ENCODE results near the gene PAK1IP1. TPM values are rescaled to one million over a fixed set of nuclear protein-coding genes. Genes with fewer than 3 reads are reported as not detected.
A peak's percentile ranks its signal among the peaks of the same experiment; 100 is the strongest.
"Not testable (repeated sequence)": the region's sequence is repeated elsewhere in the genome, so short reads cannot be mapped to it uniquely, and the experiment has no call there.

PAK1IP1 gene
- total RNA-seq, 6 experiments from 2014 or later: 18.2 to 23.1 (median 19.4) TPM

GRCh38 chr6:10740061-10740460 lies 45.3 kb downstream of the PAK1IP1 start:
- H3K36me3 Mint-ChIP-seq (ENCODE audit: low read depth): peaks cover 13% of the 10 kb centered on the region
- H3K9me3 Mint-ChIP-seq: no peaks in the 10 kb centered on the region
- H3K4me3 Mint-ChIP-seq: no peak overlapping the region
- no peak for TF ChIP-seq CTCF (IDR thresholded peaks at IDR 0.05)
- H3K27me3 Mint-ChIP-seq (ENCODE audit: insufficient read depth): no peaks in the 10 kb centered on the region; the same call in 1 of the 2 replicates
- no peak overlapping the region for H3K27ac Mint-ChIP-seq
- H3K4me1 Mint-ChIP-seq (ENCODE audit: low read depth): peaks cover 6% of the 10 kb centered on the region
- DNase-seq: no peak

- not testable (repeated sequence) for H3K27me3 Mint-ChIP-seq (ENCODE audit: insufficient read depth); H3K4me1 Mint-ChIP-seq (ENCODE audit: low read depth)
Observed at GRCh38 chr6:10741643-10742042, 46.9 kb downstream of the PAK1IP1 start.

GRCh38 chr6:10742251-10742650 lies 47.5 kb downstream of the PAK1IP1 start:
- Mint-ChIP-seq H3K4me3 (no peak overlapping the region), H3K27me3 (ENCODE audit: insufficient read depth) (no peaks in the 10 kb centered on the region), H3K36me3 (ENCODE audit: low read depth) (peaks cover 13% of the 10 kb centered on the region), H3K27ac (no peak overlapping the region), H3K9me3 (no peaks in the 10 kb centered on the region), H3K4me1 (ENCODE audit: low read depth) (peaks cover 9% of the 10 kb centered on the region)
- no peak for TF ChIP-seq CTCF (IDR thresholded peaks at IDR 0.05)
- no peak for DNase-seq

More at GRCh38 chr6:10741643-10742042, 46.9 kb downstream of the PAK1IP1 start:
- H3K9me3 Mint-ChIP-seq, H3K4me3 Mint-ChIP-seq, DNase-seq, H3K27ac Mint-ChIP-seq: not testable (repeated sequence)
- H3K36me3 Mint-ChIP-seq (ENCODE audit: low read depth): peaks cover 13% of the 10 kb centered on the region

GRCh38 chr6:10743515-10743914 lies 48.7 kb downstream of the PAK1IP1 start:
- no peaks in the 10 kb centered on the region for H3K9me3 Mint-ChIP-seq
- no peak for TF ChIP-seq CTCF (IDR thresholded peaks at IDR 0.05)
- no peak for DNase-seq
- no peaks in the 10 kb centered on the region for H3K27me3 Mint-ChIP-seq (ENCODE audit: insufficient read depth)
- peaks cover 13% of the 10 kb centered on the region for H3K36me3 Mint-ChIP-seq (ENCODE audit: low read depth)
- H3K4me1 Mint-ChIP-seq (ENCODE audit: low read depth): peaks cover 12% of the 10 kb centered on the region
- no peak overlapping the region for H3K27ac Mint-ChIP-seq
- no peak overlapping the region for H3K4me3 Mint-ChIP-seq

GRCh38 chr6:10745116-10745515 lies 50.3 kb downstream of the PAK1IP1 start:
- no peak overlapping the region for H3K4me3 Mint-ChIP-seq
- TF ChIP-seq CTCF (IDR thresholded peaks at IDR 0.05): no peak
- H3K27me3 Mint-ChIP-seq (ENCODE audit: insufficient read depth): no peaks in the 10 kb centered on the region
- no peak for DNase-seq
- H3K27ac Mint-ChIP-seq: no peak overlapping the region
- peaks cover 28% of the 10 kb centered on the region for H3K4me1 Mint-ChIP-seq (ENCODE audit: low read depth)
- H3K36me3 Mint-ChIP-seq (ENCODE audit: low read depth): peaks cover 16% of the 10 kb centered on the region
- H3K9me3 Mint-ChIP-seq: no peaks in the 10 kb centered on the region

GRCh38 chr6:10746915-10747250 lies 52.1 kb downstream of the PAK1IP1 start:
- peaks cover 2% of the 10 kb centered on the region; the same call in 1 of the 2 replicates for H3K27me3 Mint-ChIP-seq (ENCODE audit: insufficient read depth)
- peak overlapping the region; percentile 97 for H3K4me3 Mint-ChIP-seq
- no peaks in the 10 kb centered on the region for H3K9me3 Mint-ChIP-seq
- DNase-seq: no peak
- H3K27ac Mint-ChIP-seq: peak overlapping the region; percentile 58
- peaks cover 19% of the 10 kb centered on the region for H3K36me3 Mint-ChIP-seq (ENCODE audit: low read depth)
- peaks cover 30% of the 10 kb centered on the region for H3K4me1 Mint-ChIP-seq (ENCODE audit: low read depth)
- no peak for TF ChIP-seq CTCF (IDR thresholded peaks at IDR 0.05)

Data from HFFc6 (cell line).